HL-60 (cell line): ENCODE measurements around the gene QRFP.

ENCODE experiments used
- CTCF ChIP-seq: IDR thresholded peaks from one replicate; pipeline ENCODE4 v1.5.1; 2011; ENCODE audit warnings: low read length, control low read depth, inconsistent platforms; ENCODE audit not compliant: insufficient read depth
- GABPA ChIP-seq: IDR thresholded peaks from 2 replicates; pipeline ENCODE4 v1.6.1; 2012; ENCODE audit warnings: low read depth
- POLR2AphosphoS5 ChIP-seq: IDR thresholded peaks from 2 replicates; pipeline ENCODE4 v1.6.1; 2012; ENCODE audit warnings: low read depth
- REST ChIP-seq: IDR thresholded peaks from 2 replicates; pipeline ENCODE4 v1.6.1; 2012; ENCODE audit warnings: low read depth; ENCODE audit not compliant: insufficient replicate concordance

GRCh38 chr9:130942679-130943078 lies 46.1 kb upstream of the QRFP start:
- TF ChIP-seq GABPA (no peak), CTCF (no peak), REST (no peak), POLR2AphosphoS5 (no peak)
